Measurements from ENCODE around the gene APLNR. TPM values are rescaled to one million over a fixed set of nuclear protein-coding genes. Genes with fewer than 3 reads are reported as not detected.

The APLNR gene
- total and polyA plus RNA-seq, 2 donors (not counting 3 experiments of a cell fraction or from before 2014, with no cell fraction given), result 0.04 to 0.38 TPM

DNA sequence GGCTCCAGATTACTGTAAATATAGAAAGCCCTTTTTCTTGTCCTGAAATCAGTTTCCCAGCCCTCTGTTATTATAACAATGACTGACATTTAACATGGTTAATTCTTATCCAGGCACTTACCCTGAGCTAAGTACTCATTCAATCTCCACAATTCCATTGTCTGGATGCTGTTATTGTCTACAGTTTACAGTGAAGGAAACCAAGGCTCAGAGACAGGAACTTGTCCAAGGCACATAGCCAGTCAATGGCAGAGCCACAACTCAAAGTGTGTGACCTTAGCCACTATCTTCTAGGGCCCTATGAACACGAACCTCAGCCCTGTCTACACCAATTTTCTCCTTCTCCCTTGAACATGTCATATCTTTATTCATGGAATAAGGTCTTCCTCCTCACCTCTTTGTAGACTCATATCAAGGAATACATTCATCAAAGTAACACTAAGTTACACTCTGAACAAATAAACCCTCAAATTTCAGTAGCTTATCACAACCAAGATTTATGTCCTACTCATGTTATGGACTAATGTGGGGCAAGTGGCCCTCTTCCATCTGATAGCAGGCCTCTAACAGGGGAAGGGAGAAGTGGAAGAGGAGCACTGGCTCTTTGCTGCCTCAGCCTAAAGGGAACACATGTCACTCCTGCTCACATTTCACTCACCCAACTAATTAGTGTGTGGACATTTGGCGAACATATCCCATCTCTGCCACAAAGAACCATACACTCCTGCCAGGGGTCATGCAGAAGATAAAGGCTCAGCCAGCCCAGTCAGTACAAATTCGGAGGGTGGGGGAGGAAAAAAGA lies 39.3 kb upstream of the APLNR start:
- H4K20me1 ChIP-seq (replicated peaks; ENCODE audit: control insufficient read depth, extremely low read depth, insufficient read depth, low read length), result no peaks in the 10 kb centered on the region
- H3K27ac ChIP-seq (ENCODE audit: insufficient read depth, low read depth, low read length), result no peak overlapping the region
- no peak overlapping the region for H3K4me3 ChIP-seq (replicated peaks in 1 of 3; ENCODE audit: insufficient read depth in 1 of 3, low read depth in 1 of 3, low read length in 3 of 3)
- H3K4me1 ChIP-seq (ENCODE audit: control insufficient read depth, extremely low read depth, insufficient read depth, low read length), result peaks cover 32% of the 10 kb centered on the region
- intact Hi-C loops (cut with micrococcal nuclease) (no loop called here), dilution Hi-C loops (cut with MboI; ENCODE audit: extremely low pct_ligation_motif_present, low sequenced_read_pairs) (no loop called here)
- no peaks in the 10 kb centered on the region for H3K9me1 ChIP-seq (replicated peaks; ENCODE audit: control insufficient read depth, extremely low read depth, insufficient read depth, low read length)
- H3K79me2 ChIP-seq (ENCODE audit: control insufficient read depth, insufficient read depth, low read length), result no peaks in the 10 kb centered on the region
- TF ChIP-seq JUN (IDR thresholded peaks at IDR 0.05; ENCODE audit: borderline replicate concordance, insufficient read depth, insufficient read length, low read depth), result no peak
- TF ChIP-seq GATA2 (IDR thresholded peaks at IDR 0.05; ENCODE audit: insufficient read depth, insufficient read length, low read depth, low read length), result no peak
- no peak for TF ChIP-seq CTCF (IDR thresholded peaks at IDR 0.05; ENCODE audit: extremely low read depth in 1 of 2, insufficient read depth in 1 of 2, low read depth in 1 of 2, low read length in 2 of 2)
- TF ChIP-seq POLR2A (IDR thresholded peaks at IDR 0.05; ENCODE audit: low read depth, low read length), result no peak
- H3K27me3 ChIP-seq (ENCODE audit: control insufficient read depth in 2 of 2, insufficient read depth in 2 of 2, low read length in 2 of 2), result no peaks in the 10 kb centered on the region
- H3K9me3 ChIP-seq (replicated peaks; ENCODE audit: control insufficient read depth, insufficient read depth, low read length), result no peaks in the 10 kb centered on the region
- no peak overlapping the region for H3K4me2 ChIP-seq (ENCODE audit: insufficient read depth, low read length)
- FAIRE-seq (peak; percentile 77), DNase-seq (ENCODE audit: low read depth, low spot score) (peak; percentile 74)
- no peak overlapping the region for H2AFZ ChIP-seq (ENCODE audit: low read depth, low read length)
- ChIA-PET POLR2A (no interaction called here), CTCF (interaction anchor here (0.8 to 8.4 kb wide), 4 partner anchors 7 to 145 kb away, joined by 4 to 116 read pairs (median 8); no protein-coding TSS in a partner anchor)
- no peaks in the 10 kb centered on the region for H3K36me3 ChIP-seq (ENCODE audit: control insufficient read depth in 2 of 2, extremely low read depth in 1 of 2, insufficient read depth in 2 of 2, low read length in 2 of 2)
- TSS peak; percentile 24 for BruUV-seq (replicated peaks)
- H3K9ac ChIP-seq (replicated peaks; ENCODE audit: extremely low read depth, insufficient read depth, low read length), result no peak overlapping the region

DNA sequence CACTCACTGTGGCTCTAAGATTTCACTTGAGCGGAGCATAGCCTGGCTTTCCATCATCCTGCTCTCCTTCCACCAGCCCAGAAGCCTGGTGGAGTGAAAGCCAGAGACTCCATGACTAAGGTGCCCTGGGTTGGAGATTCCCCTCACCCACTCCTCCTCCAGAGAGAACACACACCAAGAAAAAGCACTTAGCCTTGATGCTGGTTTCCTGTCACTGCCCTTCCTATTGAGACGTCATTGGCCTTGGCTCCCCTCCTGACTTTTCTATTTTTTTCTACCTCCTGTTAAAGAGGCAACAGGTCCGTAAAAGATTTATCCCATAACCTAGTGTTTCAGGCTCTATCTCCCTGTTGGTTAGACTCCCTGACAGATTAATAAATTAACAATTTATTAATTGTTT lies 38.5 kb upstream of the APLNR start:
- TF ChIP-seq GATA2 (IDR thresholded peaks at IDR 0.05; ENCODE audit: insufficient read depth, insufficient read length, low read depth, low read length), result no peak
- no peak for TF ChIP-seq CTCF (IDR thresholded peaks at IDR 0.05; ENCODE audit: extremely low read depth in 1 of 2, insufficient read depth in 1 of 2, low read depth in 1 of 2, low read length in 2 of 2)
- no peak for TF ChIP-seq EZH2 (IDR thresholded peaks at IDR 0.05; ENCODE audit: borderline replicate concordance, low read depth, low read length, severe bottlenecking)
- TF ChIP-seq FOS (IDR thresholded peaks at IDR 0.05; ENCODE audit: borderline replicate concordance, insufficient read depth, low read length), result no peak
- TF ChIP-seq, protein P1, sequence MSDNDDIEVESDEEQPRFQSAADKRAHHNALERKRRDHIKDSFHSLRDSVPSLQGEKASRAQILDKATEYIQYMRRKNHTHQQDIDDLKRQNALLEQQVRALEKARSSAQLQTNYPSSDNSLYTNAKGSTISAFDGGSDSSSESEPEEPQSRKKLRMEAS (IDR thresholded peaks at IDR 0.05; ENCODE audit: insufficient read depth, insufficient read length), result no peak
- no peak for TF ChIP-seq JUN (IDR thresholded peaks at IDR 0.05; ENCODE audit: borderline replicate concordance, insufficient read depth, insufficient read length, low read depth)
- TF ChIP-seq MYC (IDR thresholded peaks at IDR 0.05; ENCODE audit: low read depth, low read length), result no peak
- no peak for TF ChIP-seq POLR2AphosphoS5 (IDR thresholded peaks at IDR 0.05; ENCODE audit: insufficient read depth, low read depth, low read length)
- TF ChIP-seq POLR2A (IDR thresholded peaks at IDR 0.05; ENCODE audit: low read depth, low read length), result no peak
- Histone ChIP-seq H4K20me1 (replicated peaks; ENCODE audit: control insufficient read depth, extremely low read depth, insufficient read depth, low read length) (no peaks in the 10 kb centered on the region), H3K4me2 (ENCODE audit: insufficient read depth, low read length) (peak overlapping the region; percentile 12), H3K9ac (replicated peaks; ENCODE audit: extremely low read depth, insufficient read depth, low read length) (no peak overlapping the region), H3K27me3 (ENCODE audit: control insufficient read depth in 2 of 2, insufficient read depth in 2 of 2, low read length in 2 of 2) (no peaks in the 10 kb centered on the region), H3K9me1 (replicated peaks; ENCODE audit: control insufficient read depth, extremely low read depth, insufficient read depth, low read length) (no peaks in the 10 kb centered on the region), H2AFZ (ENCODE audit: low read depth, low read length) (peak overlapping the region; percentile 72), H3K36me3 (ENCODE audit: control insufficient read depth in 2 of 2, extremely low read depth in 1 of 2, insufficient read depth in 2 of 2, low read length in 2 of 2) (no peaks in the 10 kb centered on the region), H3K4me3 (replicated peaks in 1 of 3; ENCODE audit: insufficient read depth in 1 of 3, low read depth in 1 of 3, low read length in 3 of 3) (no peak overlapping the region), H3K79me2 (ENCODE audit: control insufficient read depth, insufficient read depth, low read length) (no peaks in the 10 kb centered on the region), H3K9me3 (replicated peaks; ENCODE audit: control insufficient read depth, insufficient read depth, low read length) (no peaks in the 10 kb centered on the region), H3K27ac (ENCODE audit: insufficient read depth, low read depth, low read length) (no peak overlapping the region), H3K4me1 (ENCODE audit: control insufficient read depth, extremely low read depth, insufficient read depth, low read length) (peaks cover 32% of the 10 kb centered on the region)
- ChIA-PET CTCF (interaction anchor here (8.4 kb wide), 1 partner anchor 25 kb away, joined by 116 read pairs; no protein-coding TSS in a partner anchor), POLR2A (no interaction called here)
- dilution Hi-C loops (cut with MboI; ENCODE audit: extremely low pct_ligation_motif_present, low sequenced_read_pairs) (no loop called here), intact Hi-C loops (cut with micrococcal nuclease) (no loop called here)
- peak; percentile 83 for DNase-seq (ENCODE audit: low read depth, low spot score)
- FAIRE-seq, result no peak
- no TSS peak for BruUV-seq (replicated peaks)
